ENCODE results near the gene COL5A1.

- TF ChIP-seq CTCF (conservative IDR thresholded peaks at IDR 0.05; ENCODE audit: low read depth in 2 of 2) (no peak), EZH2phosphoT487 (IDR thresholded peaks at IDR 0.05; ENCODE audit: unreplicated experiment) (no peak)
These were observed 9.0 kb downstream of the COL5A1 start for GRCh38 chr9:134650431-134651190.

All from GM23338 (cell line).